Measurements from ENCODE around the gene KNDC1.

DNA sequence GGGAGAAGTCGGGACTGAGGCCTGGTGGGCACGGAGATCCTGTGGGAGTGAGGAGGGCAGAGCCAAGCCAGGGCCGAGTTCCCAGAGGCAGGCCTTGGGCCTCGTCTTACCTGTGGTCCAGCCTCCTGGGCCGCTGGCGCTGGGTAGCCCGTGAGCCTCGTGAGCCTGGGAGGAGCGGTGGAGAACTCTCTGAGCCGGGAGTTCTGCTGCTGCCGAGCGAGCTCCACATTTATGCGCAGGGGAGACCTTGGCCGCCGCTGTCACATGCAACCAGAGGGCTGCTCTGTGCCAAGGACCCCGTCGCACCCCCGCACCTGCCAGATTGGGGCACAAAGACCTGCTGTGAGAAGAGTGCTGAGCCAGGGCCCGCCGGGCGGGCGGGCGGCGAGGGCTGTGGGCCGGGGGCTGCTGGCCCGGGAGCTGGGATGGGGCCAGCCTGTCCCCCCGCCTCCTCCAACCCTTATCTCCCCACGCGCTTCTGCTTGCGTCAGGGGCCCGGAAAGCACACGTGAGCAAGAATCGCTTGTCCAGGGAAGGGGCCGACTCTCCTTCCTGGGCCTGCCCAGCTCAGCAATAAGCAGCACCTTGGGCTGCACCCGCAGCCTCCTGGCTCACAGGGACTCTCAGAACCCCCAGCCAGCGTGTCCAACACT, 87.8 kb downstream of the KNDC1 start:
- TF ChIP-seq, protein P1, sequence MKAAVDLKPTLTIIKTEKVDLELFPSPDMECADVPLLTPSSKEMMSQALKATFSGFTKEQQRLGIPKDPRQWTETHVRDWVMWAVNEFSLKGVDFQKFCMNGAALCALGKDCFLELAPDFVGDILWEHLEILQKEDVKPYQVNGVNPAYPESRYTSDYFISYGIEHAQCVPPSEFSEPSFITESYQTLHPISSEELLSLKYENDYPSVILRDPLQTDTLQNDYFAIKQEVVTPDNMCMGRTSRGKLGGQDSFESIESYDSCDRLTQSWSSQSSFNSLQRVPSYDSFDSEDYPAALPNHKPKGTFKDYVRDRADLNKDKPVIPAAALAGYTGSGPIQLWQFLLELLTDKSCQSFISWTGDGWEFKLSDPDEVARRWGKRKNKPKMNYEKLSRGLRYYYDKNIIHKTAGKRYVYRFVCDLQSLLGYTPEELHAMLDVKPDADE (IDR thresholded peaks at IDR 0.05), result no peak
- no peak for TF ChIP-seq EZH2 (IDR thresholded peaks at IDR 0.05; ENCODE audit: low read depth, unreplicated experiment)
- TF ChIP-seq, protein P2, sequence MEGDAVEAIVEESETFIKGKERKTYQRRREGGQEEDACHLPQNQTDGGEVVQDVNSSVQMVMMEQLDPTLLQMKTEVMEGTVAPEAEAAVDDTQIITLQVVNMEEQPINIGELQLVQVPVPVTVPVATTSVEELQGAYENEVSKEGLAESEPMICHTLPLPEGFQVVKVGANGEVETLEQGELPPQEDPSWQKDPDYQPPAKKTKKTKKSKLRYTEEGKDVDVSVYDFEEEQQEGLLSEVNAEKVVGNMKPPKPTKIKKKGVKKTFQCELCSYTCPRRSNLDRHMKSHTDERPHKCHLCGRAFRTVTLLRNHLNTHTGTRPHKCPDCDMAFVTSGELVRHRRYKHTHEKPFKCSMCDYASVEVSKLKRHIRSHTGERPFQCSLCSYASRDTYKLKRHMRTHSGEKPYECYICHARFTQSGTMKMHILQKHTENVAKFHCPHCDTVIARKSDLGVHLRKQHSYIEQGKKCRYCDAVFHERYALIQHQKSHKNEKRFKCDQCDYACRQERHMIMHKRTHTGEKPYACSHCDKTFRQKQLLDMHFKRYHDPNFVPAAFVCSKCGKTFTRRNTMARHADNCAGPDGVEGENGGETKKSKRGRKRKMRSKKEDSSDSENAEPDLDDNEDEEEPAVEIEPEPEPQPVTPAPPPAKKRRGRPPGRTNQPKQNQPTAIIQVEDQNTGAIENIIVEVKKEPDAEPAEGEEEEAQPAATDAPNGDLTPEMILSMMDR (conservative IDR thresholded peaks at IDR 0.05; ENCODE audit: low read depth in 2 of 2), result no peak
- no peak for TF ChIP-seq JUNB (IDR thresholded peaks at IDR 0.05; ENCODE audit: unreplicated experiment)
- no peak for TF ChIP-seq EZH2phosphoT487 (IDR thresholded peaks at IDR 0.05; ENCODE audit: unreplicated experiment)
- TF ChIP-seq STAT1 (IDR thresholded peaks at IDR 0.05; ENCODE audit: unreplicated experiment), result no peak

All from GM23338 (cell line).